ENCODE results near the gene SEPTIN8. TPM values are rescaled to one million over a fixed set of nuclear protein-coding genes. Genes with fewer than 3 reads are reported as not detected.

The SEPTIN8 gene
- total and polyA plus RNA-seq, 2 of the 8 experiments (the other 6 are each of a cell fraction or from before 2014, with no cell fraction given), result 21.2 to 33.0 TPM

GRCh38 chr5:132814503-132815294 is 37.7 kb upstream of the SEPTIN8 start (continued):
- TF ChIP-seq FOSL1 (IDR thresholded peaks at IDR 0.05; ENCODE audit: insufficient read depth, low read depth, low read length), result no peak
- no peak for TF ChIP-seq HDAC2 (IDR thresholded peaks at IDR 0.05; ENCODE audit: borderline replicate concordance in 1 of 2, low read depth in 2 of 2, low read length in 2 of 2)
- no peak for TF ChIP-seq HDAC6 (IDR thresholded peaks at IDR 0.05; ENCODE audit: low read depth, low read length)
- TF ChIP-seq ASH2L (IDR thresholded peaks at IDR 0.05; ENCODE audit: low read length), result no peak
- TF ChIP-seq EP300 (IDR thresholded peaks at IDR 0.05; ENCODE audit: borderline replicate concordance in 1 of 2, low read depth in 2 of 2, low read length in 2 of 2), result no peak
- no peak for TF ChIP-seq ZNF274 (IDR thresholded peaks at IDR 0.05; ENCODE audit: borderline replicate concordance, extremely low read depth, low read length)
- no peak for TF ChIP-seq TAF1 (IDR thresholded peaks at IDR 0.05; ENCODE audit: low read depth, low read length)
- TF ChIP-seq RNF2 (IDR thresholded peaks at IDR 0.05; ENCODE audit: borderline replicate concordance, low read depth, low read length, missing control alignments, poor library complexity, severe bottlenecking), result no peak
- TF ChIP-seq SP2 (IDR thresholded peaks at IDR 0.05; ENCODE audit: low read length), result no peak
- no peak for TF ChIP-seq KDM5A (IDR thresholded peaks at IDR 0.05; ENCODE audit: low read length)
- no peak for TF ChIP-seq POLR2AphosphoS5 (IDR thresholded peaks at IDR 0.05; ENCODE audit: low read depth, low read length)
- no peak for TF ChIP-seq RXRA (IDR thresholded peaks at IDR 0.05; ENCODE audit: insufficient read depth, low read depth, low read length)
- no peak for TF ChIP-seq JUN (IDR thresholded peaks at IDR 0.05; ENCODE audit: low read depth, low read length)
- no peak for TF ChIP-seq GABPA (IDR thresholded peaks at IDR 0.05; ENCODE audit: borderline replicate concordance, insufficient read depth, low read length)
- no peak for TF ChIP-seq KDM1A (IDR thresholded peaks at IDR 0.05; ENCODE audit: borderline replicate concordance, low read length)
- TF ChIP-seq NRF1 (IDR thresholded peaks at IDR 0.05; ENCODE audit: low read depth, low read length), result no peak
- TF ChIP-seq EGR1 (IDR thresholded peaks at IDR 0.05; ENCODE audit: borderline replicate concordance, low read depth, low read length), result no peak
- TF ChIP-seq CHD2 (IDR thresholded peaks at IDR 0.05; ENCODE audit: low read length), result no peak
- TF ChIP-seq NANOG (IDR thresholded peaks at IDR 0.05; ENCODE audit: insufficient read depth, low read depth, low read length, poor library complexity, severe bottlenecking), result no peak

All from H1 (cell line).